Measurements from ENCODE around the gene LHPP.

GRCh38 chr10:124423813-124424212, 37.8 kb upstream of the LHPP start:
- TF ChIP-seq TAF1 (IDR thresholded peaks at IDR 0.05; ENCODE audit: borderline replicate concordance, low read depth, low read length): no peak
- no peak for TF ChIP-seq POLR2A (IDR thresholded peaks at IDR 0.05; ENCODE audit: low read depth, low read length)
- no peak for TF ChIP-seq POLR2AphosphoS5 (IDR thresholded peaks at IDR 0.05; ENCODE audit: low read depth, low read length)

All from GM12892 (cell line).